HEK293 (cell line): ENCODE data around the gene KCTD21.

Experiments used
- EGR2 ChIP-seq: fragments of 450-650 bp; formaldehyde crosslinking; IDR thresholded peaks from 2 replicates; pipeline ENCODE4 v1.5.1; 2016; ENCODE audit warnings: low read depth, missing biosample characterization, missing genetic modification characterization
- REPIN1 ChIP-seq: fragments of 450-650 bp; formaldehyde crosslinking; IDR thresholded peaks from 2 replicates; pipeline ENCODE4 v1.5.1; 2017; ENCODE audit warnings: missing biosample characterization, missing genetic modification characterization, low read depth
- ZBTB7A ChIP-seq: fragments of 450-650 bp; formaldehyde crosslinking; IDR thresholded peaks from 2 replicates; pipeline ENCODE4 v1.5.1; 2016; ENCODE audit warnings: low read depth, missing biosample characterization, missing genetic modification characterization
- ZFP37 ChIP-seq: fragments of 450-650 bp; formaldehyde crosslinking; IDR thresholded peaks from 2 replicates; pipeline ENCODE4 v1.5.1; 2016; ENCODE audit warnings: missing biosample characterization, missing genetic modification characterization
- ZNF184 ChIP-seq: fragments of 450-650 bp; IDR thresholded peaks from 2 replicates; pipeline ENCODE4 v1.5.1; 2018; ENCODE audit warnings: missing biosample characterization, mild to moderate bottlenecking, missing genetic modification characterization
- ZNF24 ChIP-seq: fragments of 450-650 bp; formaldehyde crosslinking; IDR thresholded peaks from 2 replicates; pipeline ENCODE4 v1.5.1; 2016; ENCODE audit warnings: missing biosample characterization, missing genetic modification characterization
- ZNF335 ChIP-seq: fragments of 450-650 bp; formaldehyde crosslinking; conservative IDR thresholded peaks from 2 replicates; pipeline ENCODE4 v1.5.1; 2016; ENCODE audit warnings: missing biosample characterization, missing genetic modification characterization
- ZNF394 ChIP-seq: fragments of 450-650 bp; formaldehyde crosslinking; IDR thresholded peaks from 2 replicates; pipeline ENCODE4 v1.5.1; 2016; ENCODE audit warnings: missing biosample characterization, missing genetic modification characterization, mild to moderate bottlenecking, moderate library complexity, borderline replicate concordance
- ZNF501 ChIP-seq: fragments of 450-650 bp; formaldehyde crosslinking; IDR thresholded peaks from 2 replicates; pipeline ENCODE4 v1.5.1; 2016; ENCODE audit warnings: missing biosample characterization, missing genetic modification characterization
- ZNF629 ChIP-seq: fragments of 450-650 bp; formaldehyde crosslinking; IDR thresholded peaks from 2 replicates; pipeline ENCODE4 v1.5.1; 2017; ENCODE audit warnings: missing biosample characterization, missing genetic modification characterization
- ZNF707 ChIP-seq: fragments of 450-650 bp; formaldehyde crosslinking; IDR thresholded peaks from 2 replicates; pipeline ENCODE4 v1.5.1; 2016; ENCODE audit warnings: missing biosample characterization, missing genetic modification characterization
- TF ChIP-seq, protein P1 (sequence below): sonication (generic); formaldehyde crosslinking; IDR thresholded peaks from 2 replicates; pipeline ENCODE4 v1.8.1; 2022; ENCODE audit warnings: mild to moderate bottlenecking, moderate library complexity, missing genetic modification reagents
- TF ChIP-seq, protein P2 (sequence below): fragments of 450-650 bp; formaldehyde crosslinking; IDR thresholded peaks from 2 replicates; pipeline ENCODE4 v1.5.1; 2016; ENCODE audit warnings: missing biosample characterization, missing genetic modification characterization

DNA sequence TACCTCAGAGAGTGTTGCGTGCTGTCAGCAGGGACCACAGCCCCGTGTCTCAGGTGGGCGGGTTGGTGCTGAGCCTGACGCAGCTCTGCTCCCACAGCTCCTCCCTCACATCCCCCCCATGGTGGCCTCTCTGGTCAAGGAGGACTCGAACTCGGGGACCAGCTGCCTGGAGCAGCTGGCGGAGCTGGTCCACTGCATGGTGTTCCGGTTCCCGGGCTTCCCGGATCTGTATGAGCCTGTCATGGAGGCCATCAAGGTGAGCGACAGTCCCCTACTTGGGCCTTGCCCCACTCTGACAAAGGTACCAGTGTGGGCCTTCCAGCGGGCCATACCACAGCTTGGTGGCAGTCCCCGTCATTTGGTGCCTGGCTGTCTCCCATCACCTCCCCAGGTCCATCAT is 12.1 kb upstream of the KCTD21 start:
- no peak for TF ChIP-seq ZNF184 (tag by site-specific recombination)
- TF ChIP-seq ZNF707 (tag by site-specific recombination) = no peak
- TF ChIP-seq, protein P1, sequence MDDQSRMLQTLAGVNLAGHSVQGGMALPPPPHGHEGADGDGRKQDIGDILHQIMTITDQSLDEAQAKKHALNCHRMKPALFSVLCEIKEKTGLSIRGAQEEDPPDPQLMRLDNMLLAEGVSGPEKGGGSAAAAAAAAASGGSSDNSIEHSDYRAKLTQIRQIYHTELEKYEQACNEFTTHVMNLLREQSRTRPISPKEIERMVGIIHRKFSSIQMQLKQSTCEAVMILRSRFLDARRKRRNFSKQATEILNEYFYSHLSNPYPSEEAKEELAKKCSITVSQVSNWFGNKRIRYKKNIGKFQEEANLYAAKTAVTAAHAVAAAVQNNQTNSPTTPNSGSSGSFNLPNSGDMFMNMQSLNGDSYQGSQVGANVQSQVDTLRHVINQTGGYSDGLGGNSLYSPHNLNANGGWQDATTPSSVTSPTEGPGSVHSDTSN (CRISPR knock-in tag) = no peak
- no peak for TF ChIP-seq EGR2 (tag by site-specific recombination)
- no peak for TF ChIP-seq ZNF501
- no peak for TF ChIP-seq REPIN1 (tag by site-specific recombination)
- no peak for TF ChIP-seq ZNF24 (tag by site-specific recombination)
- TF ChIP-seq, protein P2, sequence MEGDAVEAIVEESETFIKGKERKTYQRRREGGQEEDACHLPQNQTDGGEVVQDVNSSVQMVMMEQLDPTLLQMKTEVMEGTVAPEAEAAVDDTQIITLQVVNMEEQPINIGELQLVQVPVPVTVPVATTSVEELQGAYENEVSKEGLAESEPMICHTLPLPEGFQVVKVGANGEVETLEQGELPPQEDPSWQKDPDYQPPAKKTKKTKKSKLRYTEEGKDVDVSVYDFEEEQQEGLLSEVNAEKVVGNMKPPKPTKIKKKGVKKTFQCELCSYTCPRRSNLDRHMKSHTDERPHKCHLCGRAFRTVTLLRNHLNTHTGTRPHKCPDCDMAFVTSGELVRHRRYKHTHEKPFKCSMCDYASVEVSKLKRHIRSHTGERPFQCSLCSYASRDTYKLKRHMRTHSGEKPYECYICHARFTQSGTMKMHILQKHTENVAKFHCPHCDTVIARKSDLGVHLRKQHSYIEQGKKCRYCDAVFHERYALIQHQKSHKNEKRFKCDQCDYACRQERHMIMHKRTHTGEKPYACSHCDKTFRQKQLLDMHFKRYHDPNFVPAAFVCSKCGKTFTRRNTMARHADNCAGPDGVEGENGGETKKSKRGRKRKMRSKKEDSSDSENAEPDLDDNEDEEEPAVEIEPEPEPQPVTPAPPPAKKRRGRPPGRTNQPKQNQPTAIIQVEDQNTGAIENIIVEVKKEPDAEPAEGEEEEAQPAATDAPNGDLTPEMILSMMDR = no peak
- no peak for TF ChIP-seq ZNF394 (tag by site-specific recombination)
- no peak for TF ChIP-seq ZFP37 (tag by site-specific recombination)
- no peak for TF ChIP-seq ZNF629
- no peak for TF ChIP-seq ZBTB7A
- TF ChIP-seq ZNF335 (tag by site-specific recombination) = no peak
